Smooth muscle cell (in vitro differentiated cells): Measurements from ENCODE around the gene NQO2. TPM values are rescaled to one million over a fixed set of nuclear protein-coding genes. Genes with fewer than 3 reads are reported as not detected.
"Not testable (repeated sequence)": the region's sequence is repeated elsewhere in the genome, so short reads cannot be mapped to it uniquely, and the experiment has no call there.

Source experiments
- DNase-seq: peaks from one replicate; lab custom pipeline; 2025; ENCODE audit not compliant: unreplicated experiment; lab: John Stamatoyannopoulos, UW
- H2AFZ ChIP-seq: fragments of 200-600 bp; sonication (generic); 2 replicates; pipeline ENCODE4 v1.6.0; 2016; ENCODE audit warnings: antibody characterized with exemption, low read depth, mild to moderate bottlenecking
- H3F3A ChIP-seq: fragments of 200-600 bp; sonication (generic); 2 replicates; pipeline ENCODE4 v1.6.0; 2017; ENCODE audit warnings: antibody characterized with exemption, low read depth
- H3K27ac ChIP-seq: fragments of 200-600 bp; sonication (generic); 2 replicates; pipeline ENCODE4 v1.5.1; 2016; ENCODE audit warnings: low read depth, mild to moderate bottlenecking
- H3K27me3 ChIP-seq: fragments of 200-600 bp; sonication (generic); 2 replicates; pipeline ENCODE4 v1.6.1; 2016; ENCODE audit warnings: low read depth, mild to moderate bottlenecking
- H3K36me3 ChIP-seq: fragments of 200-600 bp; sonication (generic); 2 replicates; pipeline ENCODE4 v1.5.1; 2016; ENCODE audit warnings: low read depth
- H3K4me1 ChIP-seq: fragments of 200-600 bp; sonication (generic); 2 replicates; pipeline ENCODE4 v1.5.1; 2016; ENCODE audit warnings: low read depth
- H3K4me2 ChIP-seq: fragments of 200-600 bp; sonication (generic); 2 replicates; pipeline ENCODE4 v1.6.0; 2016; ENCODE audit warnings: mild to moderate bottlenecking
- H3K4me3 ChIP-seq: fragments of 200-600 bp; sonication (generic); 2 replicates; pipeline ENCODE4 v1.5.1; 2016; ENCODE audit warnings: mild to moderate bottlenecking
- H3K79me2 ChIP-seq: fragments of 200-600 bp; sonication (generic); 2 replicates; pipeline ENCODE4 v1.6.0; 2016; ENCODE audit warnings: low read depth, mild to moderate bottlenecking
- H3K9ac ChIP-seq: fragments of 200-600 bp; sonication (generic); 2 replicates; pipeline ENCODE4 v1.6.0; 2016; ENCODE audit warnings: low read depth
- H3K9me3 ChIP-seq: fragments of 200-600 bp; sonication (generic); replicated peaks from 2 replicates; pipeline ENCODE4 v1.5.1; 2016; ENCODE audit warnings: low read depth
- H4K20me1 ChIP-seq: fragments of 200-600 bp; sonication (generic); 2 replicates; pipeline ENCODE4 v1.6.0; 2016; ENCODE audit warnings: low read depth
- WGBS: methylation state at CpG from one replicate; pipeline ENCODE4 v1.1.7; 2016; ENCODE audit warnings: low lambda C conversion rate; 5-methylcytosine and 5-hydroxymethylcytosine counted together
- polyA plus RNA-seq: library from polyadenylated mRNA; unstranded; fragments of >200 nt; fragmentation: Nextera tagmentation; extraction: Ambion mirVana; gene quantifications from 2 replicates; pipeline ENCODE4 v1.2.1, GENCODE V29; 2016
- total RNA-seq: library from RNA; depleted of rRNA; stranded (reverse); fragments of >200 nt; gene quantifications from 2 replicates; pipeline ENCODE4 v1.2.3, GENCODE V29; 2014
- TF ChIP-seq, protein P1 (sequence below): fragments of 200-600 bp; sonication (generic); IDR thresholded peaks from 2 replicates; pipeline ENCODE4 v1.5.1; 2017; ENCODE audit warnings: borderline replicate concordance, mild to moderate bottlenecking, antibody characterized with exemption; ENCODE audit not compliant: insufficient read depth, poor library complexity, severe bottlenecking

Gene NQO2
- total and polyA plus RNA-seq, 2 experiments from 2014 or later: 12.9 to 49.0 TPM

DNA sequence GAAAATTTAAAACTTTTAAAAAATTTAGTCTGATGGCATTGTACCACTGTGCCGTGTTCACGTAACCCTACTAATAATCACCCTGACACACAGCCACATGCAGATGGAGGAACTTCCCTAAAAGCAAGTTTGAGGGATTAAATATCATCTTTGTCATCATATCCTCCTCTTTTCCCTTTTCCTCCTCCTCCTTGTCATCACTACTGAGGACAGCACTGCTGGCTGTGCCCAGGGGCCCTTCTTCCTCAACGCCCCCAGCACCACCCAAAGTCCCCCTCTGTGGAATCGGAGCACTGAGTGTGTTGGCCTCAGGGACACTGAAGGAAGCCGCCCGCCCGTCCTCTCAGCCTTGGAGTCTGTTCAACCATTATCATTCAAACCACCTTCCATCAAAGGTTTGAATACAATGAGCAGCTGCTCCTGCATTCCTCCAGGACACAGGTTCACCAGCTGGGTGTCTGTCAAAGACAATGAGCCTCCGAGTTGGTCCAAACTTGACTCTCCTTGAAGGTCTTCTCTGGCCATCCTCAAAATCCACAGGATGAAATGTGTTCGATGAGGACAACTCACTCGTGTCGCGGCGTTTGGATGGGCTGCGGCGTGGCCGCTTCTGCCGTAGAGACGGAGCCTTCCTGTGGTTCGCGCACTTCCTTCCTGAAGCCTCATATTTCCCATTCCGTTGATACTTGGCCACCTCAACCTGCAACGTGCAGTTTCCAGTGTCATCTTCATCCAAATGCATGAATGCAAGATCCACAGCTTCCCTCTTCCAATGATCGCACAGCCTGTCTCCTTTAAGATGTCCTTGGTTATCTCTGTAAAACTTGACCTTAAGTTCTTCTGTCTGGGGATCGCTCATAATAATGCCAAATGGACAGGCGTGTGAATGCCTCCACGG lies 23.3 kb downstream of the NQO2 start:
- Histone ChIP-seq H4K20me1 (no peaks in the 10 kb centered on the region), H3K4me3 (no peak overlapping the region), H2AFZ (peak overlapping the region; percentile 85), H3F3A (no peaks in the 10 kb centered on the region), H3K9ac (no peak overlapping the region), H3K36me3 (no peaks in the 10 kb centered on the region), H3K4me2 (peak overlapping the region; percentile 65), H3K27ac (peak overlapping the region; percentile 46), H3K27me3 (no peaks in the 10 kb centered on the region), H3K9me3 (no peaks in the 10 kb centered on the region), H3K4me1 (peaks cover 16% of the 10 kb centered on the region), H3K79me2 (no peaks in the 10 kb centered on the region)
- no peak for DNase-seq
- WGBS: 94% methylated on average over 26 of the region's 26 CpGs
- TF ChIP-seq, protein P1, sequence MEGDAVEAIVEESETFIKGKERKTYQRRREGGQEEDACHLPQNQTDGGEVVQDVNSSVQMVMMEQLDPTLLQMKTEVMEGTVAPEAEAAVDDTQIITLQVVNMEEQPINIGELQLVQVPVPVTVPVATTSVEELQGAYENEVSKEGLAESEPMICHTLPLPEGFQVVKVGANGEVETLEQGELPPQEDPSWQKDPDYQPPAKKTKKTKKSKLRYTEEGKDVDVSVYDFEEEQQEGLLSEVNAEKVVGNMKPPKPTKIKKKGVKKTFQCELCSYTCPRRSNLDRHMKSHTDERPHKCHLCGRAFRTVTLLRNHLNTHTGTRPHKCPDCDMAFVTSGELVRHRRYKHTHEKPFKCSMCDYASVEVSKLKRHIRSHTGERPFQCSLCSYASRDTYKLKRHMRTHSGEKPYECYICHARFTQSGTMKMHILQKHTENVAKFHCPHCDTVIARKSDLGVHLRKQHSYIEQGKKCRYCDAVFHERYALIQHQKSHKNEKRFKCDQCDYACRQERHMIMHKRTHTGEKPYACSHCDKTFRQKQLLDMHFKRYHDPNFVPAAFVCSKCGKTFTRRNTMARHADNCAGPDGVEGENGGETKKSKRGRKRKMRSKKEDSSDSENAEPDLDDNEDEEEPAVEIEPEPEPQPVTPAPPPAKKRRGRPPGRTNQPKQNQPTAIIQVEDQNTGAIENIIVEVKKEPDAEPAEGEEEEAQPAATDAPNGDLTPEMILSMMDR: no peak

DNA sequence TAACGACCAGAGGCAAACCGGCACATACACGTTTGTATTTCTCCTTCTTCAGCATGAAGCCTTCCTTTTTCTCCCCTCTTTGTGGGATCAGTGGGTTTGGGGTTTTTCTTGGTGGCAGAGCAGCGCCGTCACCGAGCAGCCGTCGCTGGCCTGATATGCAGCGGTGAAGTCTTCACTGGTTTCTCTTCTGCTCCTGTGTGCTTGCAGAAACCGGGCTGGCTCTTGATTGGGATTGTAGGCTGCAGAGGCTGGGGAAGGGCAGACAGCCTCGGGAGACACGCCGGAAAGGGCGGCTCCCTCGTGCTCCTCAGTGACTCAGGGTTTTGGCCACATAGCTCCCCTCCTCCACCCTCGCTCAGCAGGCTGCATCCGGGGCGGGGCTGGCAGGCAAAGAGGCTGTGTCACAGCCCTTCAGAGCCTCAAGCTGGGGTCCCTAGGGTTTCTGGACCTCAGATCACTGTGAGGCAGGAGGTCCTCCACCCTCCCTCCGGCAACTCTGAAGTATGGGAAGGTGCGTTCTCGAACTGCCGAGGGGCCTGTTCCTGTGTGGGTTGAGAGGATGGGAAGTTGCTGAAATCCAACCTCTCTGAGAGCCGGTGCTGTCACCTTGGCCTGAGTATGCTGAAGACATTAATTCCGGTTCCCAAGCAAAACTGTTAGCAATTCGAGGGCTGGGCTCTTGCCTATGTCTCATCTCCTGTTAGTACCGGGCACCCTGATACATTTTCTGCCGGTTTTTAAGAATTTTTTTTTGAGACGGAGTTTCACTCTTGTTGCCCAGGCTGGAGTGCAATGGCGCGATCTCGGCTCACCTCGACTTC lies 24.2 kb downstream of the NQO2 start:
- peak overlapping the region; percentile 46 for H3K27ac ChIP-seq
- no peak overlapping the region for H3K9ac ChIP-seq
- no peak overlapping the region for H3K4me3 ChIP-seq
- H3K79me2 ChIP-seq: no peaks in the 10 kb centered on the region
- H3K9me3 ChIP-seq: no peaks in the 10 kb centered on the region
- no peaks in the 10 kb centered on the region for H3K27me3 ChIP-seq
- H2AFZ ChIP-seq: peak overlapping the region; percentile 85
- DNase-seq: peak; percentile 35
- H3K4me2 ChIP-seq: peak overlapping the region; percentile 65
- no peaks in the 10 kb centered on the region for H3F3A ChIP-seq
- TF ChIP-seq, protein P1: no peak
- no peaks in the 10 kb centered on the region for H3K36me3 ChIP-seq
- 62% methylated on average over 32 of the region's 32 CpGs for WGBS
- H3K4me1 ChIP-seq: peaks cover 16% of the 10 kb centered on the region
- no peaks in the 10 kb centered on the region for H4K20me1 ChIP-seq

DNA sequence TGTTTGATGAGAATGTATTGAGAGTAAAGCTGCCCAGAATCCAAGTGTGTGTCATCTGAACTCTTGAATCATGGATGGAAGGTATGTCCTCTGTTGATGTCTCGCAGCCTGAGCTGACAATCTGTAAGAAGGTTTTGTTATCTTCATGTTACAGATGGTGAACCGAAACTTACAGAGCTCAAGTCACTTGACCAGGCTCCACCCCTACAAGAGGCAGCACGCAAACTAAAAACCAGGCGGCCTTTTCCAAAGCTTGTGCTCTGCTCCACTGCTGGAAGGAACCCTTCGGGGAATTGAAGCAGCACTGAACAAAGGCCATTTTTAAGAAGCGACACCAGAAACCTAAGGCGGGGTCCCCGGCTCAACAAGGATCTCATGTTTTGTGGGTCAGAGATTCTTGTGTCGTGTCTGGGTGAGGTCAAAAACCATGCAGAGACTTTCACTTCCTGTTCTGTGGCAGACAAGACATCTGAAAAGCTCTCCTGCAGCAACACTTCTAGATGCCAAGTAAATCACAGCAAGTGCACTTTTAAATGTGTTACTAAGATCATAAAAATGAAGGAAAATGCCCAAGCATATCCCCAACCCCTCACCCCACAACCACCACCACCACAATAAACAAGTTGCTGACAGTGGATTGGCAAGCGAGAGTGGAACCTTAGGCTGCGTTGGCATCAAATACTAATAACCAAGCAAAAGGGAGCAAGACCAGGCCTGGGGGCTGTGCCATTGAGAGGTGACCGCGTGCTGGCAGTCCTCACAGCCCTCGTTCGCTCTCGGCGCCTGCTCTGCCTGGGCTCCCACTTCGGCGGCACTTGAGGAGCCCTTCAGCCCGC lies 27.3 kb downstream of the NQO2 start:
- peaks cover 16% of the 10 kb centered on the region for H3K4me1 ChIP-seq
- no peak overlapping the region for H3K4me3 ChIP-seq
- no peaks in the 10 kb centered on the region for H3K9me3 ChIP-seq
- DNase-seq: no peak
- TF ChIP-seq, protein P1: no peak
- H3K36me3 ChIP-seq: no peaks in the 10 kb centered on the region
- H3K27me3 ChIP-seq: no peaks in the 10 kb centered on the region
- H3K79me2 ChIP-seq: no peaks in the 10 kb centered on the region
- H2AFZ ChIP-seq: no peak overlapping the region
- H3K4me2 ChIP-seq: no peak overlapping the region
- H3K27ac ChIP-seq: no peak overlapping the region
- no peaks in the 10 kb centered on the region for H4K20me1 ChIP-seq
- H3K9ac ChIP-seq: no peak overlapping the region
- 91% methylated on average over 20 of the region's 20 CpGs for WGBS
- no peaks in the 10 kb centered on the region for H3F3A ChIP-seq

DNA sequence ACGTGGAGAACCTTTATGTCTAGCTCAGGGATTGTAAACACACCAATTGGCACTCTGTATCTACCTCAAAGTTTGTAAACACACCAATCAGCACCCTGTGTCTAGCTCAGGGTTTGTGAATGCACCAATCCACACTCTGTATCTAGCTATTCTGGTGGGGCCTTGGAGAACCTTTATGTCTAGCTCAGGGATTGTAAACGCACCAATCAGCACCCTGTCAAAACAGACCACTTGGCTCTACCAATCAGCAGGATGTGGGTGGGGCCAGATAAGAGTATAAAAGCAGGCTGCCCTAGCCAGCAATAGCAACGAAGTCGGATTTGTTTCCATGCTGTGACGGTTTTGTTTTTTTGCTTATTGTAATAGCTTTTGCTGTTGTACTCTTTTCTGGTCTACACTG lies 28.5 kb downstream of the NQO2 start:
- peaks cover 11% of the 10 kb centered on the region for H3K4me1 ChIP-seq
- DNase-seq, H3K79me2 ChIP-seq, H3K9me3 ChIP-seq, H3K36me3 ChIP-seq, H3K27ac ChIP-seq, H3K4me2 ChIP-seq, H3K9ac ChIP-seq, H4K20me1 ChIP-seq, H3F3A ChIP-seq, H2AFZ ChIP-seq, H3K4me3 ChIP-seq, H3K27me3 ChIP-seq: not testable (repeated sequence)
- WGBS: 92% methylated on average over 5 of the region's 5 CpGs
